ENCODE results near the gene TLR8.

TLR8 gene

GRCh38 chrX:12922599-12922919 lies 16.1 kb downstream of the TLR8 start:
- DNase-seq, result no peak
- no peak overlapping the region for H2AFZ ChIP-seq (ENCODE audit: low read length)
- no peaks in the 10 kb centered on the region for H3F3A ChIP-seq (ENCODE audit: insufficient read depth, low read length)
- H3K9me2 ChIP-seq (replicated peaks; ENCODE audit: insufficient read depth, low read length), result no peaks in the 10 kb centered on the region
- no peaks in the 10 kb centered on the region for H3K36me3 ChIP-seq (replicated peaks; ENCODE audit: insufficient read depth, low read length)
- TF ChIP-seq EZH2phosphoT487 (IDR thresholded peaks at IDR 0.05; ENCODE audit: low read length) (no peak), EZH2 (optimal IDR thresholded peaks at IDR 0.05; ENCODE audit: low read depth, low read length) (no peak), CTCF (IDR thresholded peaks at IDR 0.05; ENCODE audit: low read length) (no peak)
- H3K4me2 ChIP-seq (ENCODE audit: low read depth, low read length), result no peak overlapping the region
- no peaks in the 10 kb centered on the region for H3K27me3 ChIP-seq (replicated peaks; ENCODE audit: insufficient read depth, low read length)
- H3K4me1 ChIP-seq (ENCODE audit: low read length), result no peaks in the 10 kb centered on the region
- no peaks in the 10 kb centered on the region for H3K79me2 ChIP-seq (ENCODE audit: low read length)
- H3K4me3 ChIP-seq (ENCODE audit: low read length), result no peak overlapping the region
- no peaks in the 10 kb centered on the region for H4K20me1 ChIP-seq (ENCODE audit: insufficient read depth, low read length)
- H3K9me3 ChIP-seq (replicated peaks; ENCODE audit: insufficient read depth, low read length), result no peaks in the 10 kb centered on the region
- H3K27ac ChIP-seq (ENCODE audit: low read length), result no peak overlapping the region
- H3K9ac ChIP-seq (ENCODE audit: low read length), result no peak overlapping the region

- no peak for TF ChIP-seq EZH2phosphoT487 (IDR thresholded peaks at IDR 0.05; ENCODE audit: low read length)
- TF ChIP-seq CTCF (IDR thresholded peaks at IDR 0.05; ENCODE audit: low read length), result no peak
- no peak for TF ChIP-seq EZH2 (optimal IDR thresholded peaks at IDR 0.05; ENCODE audit: low read depth, low read length)
- no peak overlapping the region for H2AFZ ChIP-seq (ENCODE audit: low read length)
- H3F3A ChIP-seq (ENCODE audit: insufficient read depth, low read length), result no peaks in the 10 kb centered on the region
- no peaks in the 10 kb centered on the region for H3K9me3 ChIP-seq (replicated peaks; ENCODE audit: insufficient read depth, low read length)
- H3K9ac ChIP-seq (ENCODE audit: low read length), result no peak overlapping the region
- H3K36me3 ChIP-seq (replicated peaks; ENCODE audit: insufficient read depth, low read length), result no peaks in the 10 kb centered on the region
- H3K9me2 ChIP-seq (replicated peaks; ENCODE audit: insufficient read depth, low read length), result no peaks in the 10 kb centered on the region
- H4K20me1 ChIP-seq (ENCODE audit: insufficient read depth, low read length), result no peaks in the 10 kb centered on the region
- H3K4me2 ChIP-seq (ENCODE audit: low read depth, low read length), result no peak overlapping the region
- H3K27me3 ChIP-seq (replicated peaks; ENCODE audit: insufficient read depth, low read length), result no peaks in the 10 kb centered on the region
- DNase-seq, result no peak
- H3K79me2 ChIP-seq (ENCODE audit: low read length), result no peaks in the 10 kb centered on the region
- H3K4me1 ChIP-seq (ENCODE audit: low read length), result no peaks in the 10 kb centered on the region
- H3K27ac ChIP-seq (ENCODE audit: low read length), result no peak overlapping the region
- no peak overlapping the region for H3K4me3 ChIP-seq (ENCODE audit: low read length)
These were observed 23.3 kb downstream of the TLR8 start for GRCh38 chrX:12929701-12930100.

GRCh38 chrX:12930150-12930549 lies 23.7 kb downstream of the TLR8 start:
- Histone ChIP-seq H3K4me3 (ENCODE audit: low read length) (no peak overlapping the region), H3K9ac (ENCODE audit: low read length) (no peak overlapping the region), H3K27ac (ENCODE audit: low read length) (no peak overlapping the region), H3K79me2 (ENCODE audit: low read length) (no peaks in the 10 kb centered on the region), H4K20me1 (ENCODE audit: insufficient read depth, low read length) (no peaks in the 10 kb centered on the region), H3K9me2 (replicated peaks; ENCODE audit: insufficient read depth, low read length) (no peaks in the 10 kb centered on the region), H3K4me2 (ENCODE audit: low read depth, low read length) (no peak overlapping the region), H3K4me1 (ENCODE audit: low read length) (no peaks in the 10 kb centered on the region), H2AFZ (ENCODE audit: low read length) (no peak overlapping the region), H3F3A (ENCODE audit: insufficient read depth, low read length) (no peaks in the 10 kb centered on the region), H3K9me3 (replicated peaks; ENCODE audit: insufficient read depth, low read length) (no peaks in the 10 kb centered on the region), H3K27me3 (replicated peaks; ENCODE audit: insufficient read depth, low read length) (no peaks in the 10 kb centered on the region), H3K36me3 (replicated peaks; ENCODE audit: insufficient read depth, low read length) (no peaks in the 10 kb centered on the region)
- TF ChIP-seq CTCF (IDR thresholded peaks at IDR 0.05; ENCODE audit: low read length), result no peak
- no peak for TF ChIP-seq EZH2 (optimal IDR thresholded peaks at IDR 0.05; ENCODE audit: low read depth, low read length)
- TF ChIP-seq EZH2phosphoT487 (IDR thresholded peaks at IDR 0.05; ENCODE audit: low read length), result no peak
- DNase-seq, result no peak
